GM19328 (cell line): ENCODE measurements around the gene CACNA2D1.
"Not testable (repeated sequence)": the region's sequence is repeated elsewhere in the genome, so short reads cannot be mapped to it uniquely, and the experiment has no call there.

ENCODE experiments used
- ATAC-seq: cut with Tn5 transposase; IDR thresholded peaks from one replicate; pipeline ENCODE4 v1.9.1; 2021; ENCODE audit warnings: mild to moderate bottlenecking, moderate library complexity; ENCODE audit not compliant: unreplicated experiment

Gene CACNA2D1

GRCh38 chr7:82395147-82395546 is 48.4 kb downstream of the CACNA2D1 start:
- no peak for ATAC-seq

GRCh38 chr7:82393840-82394220 is 49.7 kb downstream of the CACNA2D1 start:
- ATAC-seq = no peak

- no peak for ATAC-seq
Observed at GRCh38 chr7:82393076-82393839, 50.3 kb downstream of the CACNA2D1 start.

GRCh38 chr7:82390936-82391335 is 52.6 kb downstream of the CACNA2D1 start:
- no peak for ATAC-seq

- no peak for ATAC-seq
Observed at GRCh38 chr7:82389876-82390275, 53.7 kb downstream of the CACNA2D1 start.

GRCh38 chr7:82388138-82388537 is 55.4 kb downstream of the CACNA2D1 start:
- no peak for ATAC-seq

GRCh38 chr7:82386571-82386970 is 57.0 kb downstream of the CACNA2D1 start:
- not testable (repeated sequence) for ATAC-seq

- ATAC-seq = no peak
Observed at GRCh38 chr7:82384779-82385178, 58.8 kb downstream of the CACNA2D1 start.

- ATAC-seq = no peak
Observed at GRCh38 chr7:82384051-82384464, 59.5 kb downstream of the CACNA2D1 start.

- ATAC-seq = no peak
Observed at GRCh38 chr7:82382276-82382675, 61.3 kb downstream of the CACNA2D1 start.

- no peak for ATAC-seq
Observed at GRCh38 chr7:82376739-82377138, 66.8 kb downstream of the CACNA2D1 start.

GRCh38 chr7:82375713-82376112 is 67.9 kb downstream of the CACNA2D1 start:
- ATAC-seq = no peak

GRCh38 chr7:82375129-82375528 is 68.4 kb downstream of the CACNA2D1 start:
- ATAC-seq = no peak

- no peak for ATAC-seq
Observed at GRCh38 chr7:82373926-82374635, 69.5 kb downstream of the CACNA2D1 start.

- no peak for ATAC-seq
Observed at GRCh38 chr7:82364671-82365070, 78.9 kb downstream of the CACNA2D1 start.

- ATAC-seq = no peak
Observed at GRCh38 chr7:82364048-82364447, 79.5 kb downstream of the CACNA2D1 start.

GRCh38 chr7:82362129-82362706 is 81.4 kb downstream of the CACNA2D1 start:
- ATAC-seq = no peak

- no peak for ATAC-seq
Observed at GRCh38 chr7:82360591-82361368, 82.8 kb downstream of the CACNA2D1 start.

- ATAC-seq = no peak
Observed at GRCh38 chr7:82359426-82359825, 84.2 kb downstream of the CACNA2D1 start.

- ATAC-seq = no peak
Observed at GRCh38 chr7:82358923-82359322, 84.7 kb downstream of the CACNA2D1 start.

- ATAC-seq = no peak
Observed at GRCh38 chr7:82358009-82358578, 85.5 kb downstream of the CACNA2D1 start.
